ENCODE measurements around the gene FBXW7. TPM values are rescaled to one million over a fixed set of nuclear protein-coding genes. Genes with fewer than 3 reads are reported as not detected.

FBXW7 gene
- total RNA-seq, 1 experiment from 2014 or later, result 33.5 TPM

DNA sequence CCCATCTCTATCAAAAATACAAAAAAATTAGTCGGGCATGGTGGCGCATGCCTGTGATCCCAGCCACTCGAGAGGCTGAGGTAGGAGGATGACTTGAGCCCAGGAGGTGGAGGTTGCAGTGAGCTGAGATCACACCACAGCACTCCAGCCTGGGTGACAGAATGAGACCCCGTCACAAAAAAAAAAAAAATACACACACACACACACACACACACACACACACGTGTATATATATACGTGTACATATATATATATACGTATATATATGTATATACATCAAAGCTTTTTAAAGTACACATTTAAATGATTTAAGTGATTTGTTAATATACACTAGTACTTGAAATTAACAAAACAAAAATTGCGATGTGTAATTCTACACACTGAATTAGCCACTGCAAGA, 6.0 kb downstream of the FBXW7 start:
- CTCF ChIA-PET, result no interaction called here
- intact Hi-C loops (cut with micrococcal nuclease; ENCODE audit: unreplicated experiment), result no loop called here
- Histone ChIP-seq H3K27ac (ENCODE audit: low read depth, low read length, poor library complexity, severe bottlenecking) (no peak overlapping the region), H3K36me3 (ENCODE audit: insufficient read depth, low read length, poor library complexity, severe bottlenecking) (no peaks in the 10 kb centered on the region), H3K4me1 (ENCODE audit: insufficient read depth, low read length, poor library complexity, severe bottlenecking) (peaks cover 17% of the 10 kb centered on the region), H3K9me3 (ENCODE audit: low read depth, low read length, poor library complexity, severe bottlenecking) (no peaks in the 10 kb centered on the region), H3K4me3 (ENCODE audit: low read depth, low read length, poor library complexity, severe bottlenecking) (no peak overlapping the region), H3K27me3 (replicated peaks; ENCODE audit: insufficient read depth, low read depth, low read length, poor library complexity) (no peaks in the 10 kb centered on the region)
- DNase-seq (ENCODE audit: low spot score), result no peak
- POLR2A ChIA-PET (ENCODE audit: low non-redundant PET), result no interaction called here
- TF ChIP-seq, protein P1, sequence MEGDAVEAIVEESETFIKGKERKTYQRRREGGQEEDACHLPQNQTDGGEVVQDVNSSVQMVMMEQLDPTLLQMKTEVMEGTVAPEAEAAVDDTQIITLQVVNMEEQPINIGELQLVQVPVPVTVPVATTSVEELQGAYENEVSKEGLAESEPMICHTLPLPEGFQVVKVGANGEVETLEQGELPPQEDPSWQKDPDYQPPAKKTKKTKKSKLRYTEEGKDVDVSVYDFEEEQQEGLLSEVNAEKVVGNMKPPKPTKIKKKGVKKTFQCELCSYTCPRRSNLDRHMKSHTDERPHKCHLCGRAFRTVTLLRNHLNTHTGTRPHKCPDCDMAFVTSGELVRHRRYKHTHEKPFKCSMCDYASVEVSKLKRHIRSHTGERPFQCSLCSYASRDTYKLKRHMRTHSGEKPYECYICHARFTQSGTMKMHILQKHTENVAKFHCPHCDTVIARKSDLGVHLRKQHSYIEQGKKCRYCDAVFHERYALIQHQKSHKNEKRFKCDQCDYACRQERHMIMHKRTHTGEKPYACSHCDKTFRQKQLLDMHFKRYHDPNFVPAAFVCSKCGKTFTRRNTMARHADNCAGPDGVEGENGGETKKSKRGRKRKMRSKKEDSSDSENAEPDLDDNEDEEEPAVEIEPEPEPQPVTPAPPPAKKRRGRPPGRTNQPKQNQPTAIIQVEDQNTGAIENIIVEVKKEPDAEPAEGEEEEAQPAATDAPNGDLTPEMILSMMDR (conservative IDR thresholded peaks at IDR 0.05; ENCODE audit: low read depth, low read length), result no peak
- no peak for TF ChIP-seq EZH2 (IDR thresholded peaks at IDR 0.05; ENCODE audit: borderline replicate concordance, low read depth, low read length, poor library complexity, severe bottlenecking)
- no TSS peak for BruUV-seq (replicated peaks)

DNA sequence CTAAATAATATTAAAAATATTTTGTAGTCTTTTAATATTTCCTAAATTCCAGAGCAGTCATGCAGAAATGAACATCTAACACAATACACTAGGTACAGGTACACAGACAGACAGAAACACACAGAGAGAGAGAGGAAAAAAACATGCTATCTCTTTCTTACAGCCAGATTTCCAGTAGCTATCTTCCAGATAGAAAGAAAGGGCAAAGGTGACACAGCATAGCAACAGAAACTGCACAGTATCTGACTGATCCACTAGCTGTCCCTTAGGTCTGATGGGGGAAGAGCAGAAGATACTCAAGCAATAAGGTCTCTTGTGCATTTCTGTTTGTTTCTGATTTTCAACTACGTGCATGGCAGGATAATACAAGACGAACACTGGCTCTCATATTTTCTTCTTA, 7.8 kb downstream of the FBXW7 start:
- POLR2A ChIA-PET (ENCODE audit: low non-redundant PET), result no interaction called here
- DNase-seq (ENCODE audit: low spot score), result no peak
- no peak for TF ChIP-seq EZH2 (IDR thresholded peaks at IDR 0.05; ENCODE audit: borderline replicate concordance, low read depth, low read length, poor library complexity, severe bottlenecking)
- TF ChIP-seq, protein P1 (conservative IDR thresholded peaks at IDR 0.05; ENCODE audit: low read depth, low read length), result no peak
- no TSS peak for BruUV-seq (replicated peaks)
- Histone ChIP-seq H3K27me3 (replicated peaks; ENCODE audit: insufficient read depth, low read depth, low read length, poor library complexity) (no peaks in the 10 kb centered on the region), H3K4me1 (ENCODE audit: insufficient read depth, low read length, poor library complexity, severe bottlenecking) (peaks cover 6% of the 10 kb centered on the region), H3K9me3 (ENCODE audit: low read depth, low read length, poor library complexity, severe bottlenecking) (no peaks in the 10 kb centered on the region), H3K4me3 (ENCODE audit: low read depth, low read length, poor library complexity, severe bottlenecking) (no peak overlapping the region), H3K27ac (ENCODE audit: low read depth, low read length, poor library complexity, severe bottlenecking) (no peak overlapping the region), H3K36me3 (ENCODE audit: insufficient read depth, low read length, poor library complexity, severe bottlenecking) (no peaks in the 10 kb centered on the region)
- intact Hi-C loops (cut with micrococcal nuclease; ENCODE audit: unreplicated experiment), result no loop called here
- CTCF ChIA-PET, result interaction anchor here (0.6 kb wide), 1 partner anchor 80 kb away, joined by 3 read pairs; no protein-coding TSS in a partner anchor

DNA sequence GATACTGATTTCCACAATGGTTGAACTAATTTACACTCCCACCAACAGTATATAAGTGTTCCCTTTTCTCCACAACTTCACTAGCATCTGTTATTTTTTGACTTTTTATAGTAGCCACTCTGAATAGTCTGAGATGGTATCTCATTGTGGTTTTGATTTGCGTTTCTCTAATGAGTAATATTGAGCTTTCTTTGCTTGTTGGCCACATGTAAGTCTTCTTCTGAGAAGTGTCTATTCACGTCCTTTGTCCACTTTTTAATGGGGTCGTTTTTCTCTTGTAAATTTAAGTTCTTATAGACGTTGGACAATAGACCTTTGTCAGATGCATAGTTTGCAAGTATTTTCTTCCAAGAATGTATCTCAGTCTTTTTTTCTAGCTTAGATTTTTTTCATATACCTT, 10.0 kb downstream of the FBXW7 start:
- Histone ChIP-seq H3K27ac (ENCODE audit: low read depth, low read length, poor library complexity, severe bottlenecking) (no peak overlapping the region), H3K4me3 (ENCODE audit: low read depth, low read length, poor library complexity, severe bottlenecking) (no peak overlapping the region), H3K27me3 (replicated peaks; ENCODE audit: insufficient read depth, low read depth, low read length, poor library complexity) (no peaks in the 10 kb centered on the region), H3K4me1 (ENCODE audit: insufficient read depth, low read length, poor library complexity, severe bottlenecking) (no peaks in the 10 kb centered on the region), H3K9me3 (ENCODE audit: low read depth, low read length, poor library complexity, severe bottlenecking) (no peaks in the 10 kb centered on the region), H3K36me3 (ENCODE audit: insufficient read depth, low read length, poor library complexity, severe bottlenecking) (no peaks in the 10 kb centered on the region)
- ChIA-PET CTCF (no interaction called here), POLR2A (ENCODE audit: low non-redundant PET) (no interaction called here)
- no TSS peak for BruUV-seq (replicated peaks)
- no peak for TF ChIP-seq EZH2 (IDR thresholded peaks at IDR 0.05; ENCODE audit: borderline replicate concordance, low read depth, low read length, poor library complexity, severe bottlenecking)
- TF ChIP-seq, protein P1 (conservative IDR thresholded peaks at IDR 0.05; ENCODE audit: low read depth, low read length), result no peak
- intact Hi-C loops (cut with micrococcal nuclease; ENCODE audit: unreplicated experiment), result no loop called here
- no peak for DNase-seq (ENCODE audit: low spot score)
